ENCODE results near the gene HS3ST3A1. TPM values are rescaled to one million over a fixed set of nuclear protein-coding genes. Genes with fewer than 3 reads are reported as not detected.

HS3ST3A1 gene
- total and polyA plus RNA-seq, 4 donors: 0.40 to 6.5 (median 2.5) TPM

DNA sequence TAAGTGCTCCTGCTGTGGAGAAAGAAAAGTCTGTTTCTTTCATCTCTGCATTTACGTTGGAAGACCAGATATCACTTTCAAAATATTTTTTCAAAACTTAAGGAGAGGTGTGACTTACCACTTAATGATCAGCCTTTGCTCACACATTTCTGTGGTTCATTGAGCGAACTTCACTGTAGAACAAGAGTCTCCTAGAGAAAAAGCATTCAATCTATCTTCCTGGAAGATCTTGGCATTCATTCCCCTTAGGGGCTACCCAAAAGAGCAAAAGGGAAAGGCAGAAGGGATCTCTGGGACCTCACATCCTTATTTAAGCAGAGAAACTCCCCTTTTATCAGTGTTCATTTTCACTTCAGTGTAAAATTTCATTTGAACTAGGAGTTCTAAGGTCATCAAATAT is 61.2 kb downstream of the HS3ST3A1 start:
- Histone ChIP-seq H3K27me3 (ENCODE audit: control insufficient read depth in 4 of 4, insufficient read depth in 4 of 4, low read length in 3 of 4) (no peaks in the 10 kb centered on the region), H3K9ac (ENCODE audit: low read depth in 1 of 2, low read length in 2 of 2) (no peak overlapping the region), H3K4me3 (ENCODE audit: low read depth in 1 of 3, low read length in 3 of 3) (no peak overlapping the region), H3K4me1 (ENCODE audit: control insufficient read depth in 4 of 4, insufficient read depth in 4 of 4, low read length in 3 of 4) (no peaks in the 10 kb centered on the region), H3K27ac (ENCODE audit: low read depth in 1 of 2, low read length in 2 of 2) (no peak overlapping the region), H3K9me3 (ENCODE audit: control insufficient read depth in 4 of 4, low read length in 3 of 4) (peaks cover 0 to 1% (median 0%) of the 10 kb centered on the region in 4 donors), H3K36me3 (ENCODE audit: control insufficient read depth in 4 of 4, insufficient read depth in 3 of 4, low read depth in 1 of 4, low read length in 3 of 4) (no peaks in the 10 kb centered on the region)
- no peak for TF ChIP-seq HNF4A (conservative IDR thresholded peaks at IDR 0.05)
- TF ChIP-seq, protein P1, sequence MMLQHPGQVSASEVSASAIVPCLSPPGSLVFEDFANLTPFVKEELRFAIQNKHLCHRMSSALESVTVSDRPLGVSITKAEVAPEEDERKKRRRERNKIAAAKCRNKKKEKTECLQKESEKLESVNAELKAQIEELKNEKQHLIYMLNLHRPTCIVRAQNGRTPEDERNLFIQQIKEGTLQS (IDR thresholded peaks at IDR 0.05): no peak
- no peak for TF ChIP-seq NR2F2 (IDR thresholded peaks at IDR 0.05)
- no peak for DNase-seq (ENCODE audit: low spot score)
- WGBS: 82% methylated on average over 2 of the region's 2 CpGs

DNA sequence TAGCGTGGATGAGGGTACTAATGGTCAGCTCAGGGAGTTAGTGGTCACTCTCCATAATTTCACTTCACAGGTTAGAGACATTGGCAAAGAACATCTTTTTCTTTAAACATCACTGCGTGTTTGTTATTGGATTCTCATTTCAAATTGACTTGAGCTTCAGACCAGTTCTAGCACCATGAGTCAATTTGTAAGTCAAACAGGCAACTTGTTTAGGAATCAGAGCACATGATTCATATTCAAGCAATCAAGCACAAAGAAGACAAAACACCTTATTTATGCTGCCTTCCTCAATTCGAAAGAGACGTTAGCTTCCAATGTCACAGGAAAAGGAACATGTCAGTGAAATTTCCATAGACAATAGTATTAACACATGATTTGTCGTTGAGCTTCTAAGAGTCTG is 62.3 kb downstream of the HS3ST3A1 start:
- TF ChIP-seq SP1 (IDR thresholded peaks at IDR 0.05): no peak
- no peak for TF ChIP-seq HNF4G (IDR thresholded peaks at IDR 0.05)
- TF ChIP-seq GABPA (IDR thresholded peaks at IDR 0.05 in 1 of 2, conservative IDR thresholded peaks at IDR 0.05 in 1 of 2): no peak
- no peak for TF ChIP-seq RAD21 (IDR thresholded peaks at IDR 0.05)
- TF ChIP-seq, protein P2, sequence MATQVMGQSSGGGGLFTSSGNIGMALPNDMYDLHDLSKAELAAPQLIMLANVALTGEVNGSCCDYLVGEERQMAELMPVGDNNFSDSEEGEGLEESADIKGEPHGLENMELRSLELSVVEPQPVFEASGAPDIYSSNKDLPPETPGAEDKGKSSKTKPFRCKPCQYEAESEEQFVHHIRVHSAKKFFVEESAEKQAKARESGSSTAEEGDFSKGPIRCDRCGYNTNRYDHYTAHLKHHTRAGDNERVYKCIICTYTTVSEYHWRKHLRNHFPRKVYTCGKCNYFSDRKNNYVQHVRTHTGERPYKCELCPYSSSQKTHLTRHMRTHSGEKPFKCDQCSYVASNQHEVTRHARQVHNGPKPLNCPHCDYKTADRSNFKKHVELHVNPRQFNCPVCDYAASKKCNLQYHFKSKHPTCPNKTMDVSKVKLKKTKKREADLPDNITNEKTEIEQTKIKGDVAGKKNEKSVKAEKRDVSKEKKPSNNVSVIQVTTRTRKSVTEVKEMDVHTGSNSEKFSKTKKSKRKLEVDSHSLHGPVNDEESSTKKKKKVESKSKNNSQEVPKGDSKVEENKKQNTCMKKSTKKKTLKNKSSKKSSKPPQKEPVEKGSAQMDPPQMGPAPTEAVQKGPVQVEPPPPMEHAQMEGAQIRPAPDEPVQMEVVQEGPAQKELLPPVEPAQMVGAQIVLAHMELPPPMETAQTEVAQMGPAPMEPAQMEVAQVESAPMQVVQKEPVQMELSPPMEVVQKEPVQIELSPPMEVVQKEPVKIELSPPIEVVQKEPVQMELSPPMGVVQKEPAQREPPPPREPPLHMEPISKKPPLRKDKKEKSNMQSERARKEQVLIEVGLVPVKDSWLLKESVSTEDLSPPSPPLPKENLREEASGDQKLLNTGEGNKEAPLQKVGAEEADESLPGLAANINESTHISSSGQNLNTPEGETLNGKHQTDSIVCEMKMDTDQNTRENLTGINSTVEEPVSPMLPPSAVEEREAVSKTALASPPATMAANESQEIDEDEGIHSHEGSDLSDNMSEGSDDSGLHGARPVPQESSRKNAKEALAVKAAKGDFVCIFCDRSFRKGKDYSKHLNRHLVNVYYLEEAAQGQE (IDR thresholded peaks at IDR 0.05): no peak
- TF ChIP-seq JUND (IDR thresholded peaks at IDR 0.05): no peak
- TF ChIP-seq, protein P3, sequence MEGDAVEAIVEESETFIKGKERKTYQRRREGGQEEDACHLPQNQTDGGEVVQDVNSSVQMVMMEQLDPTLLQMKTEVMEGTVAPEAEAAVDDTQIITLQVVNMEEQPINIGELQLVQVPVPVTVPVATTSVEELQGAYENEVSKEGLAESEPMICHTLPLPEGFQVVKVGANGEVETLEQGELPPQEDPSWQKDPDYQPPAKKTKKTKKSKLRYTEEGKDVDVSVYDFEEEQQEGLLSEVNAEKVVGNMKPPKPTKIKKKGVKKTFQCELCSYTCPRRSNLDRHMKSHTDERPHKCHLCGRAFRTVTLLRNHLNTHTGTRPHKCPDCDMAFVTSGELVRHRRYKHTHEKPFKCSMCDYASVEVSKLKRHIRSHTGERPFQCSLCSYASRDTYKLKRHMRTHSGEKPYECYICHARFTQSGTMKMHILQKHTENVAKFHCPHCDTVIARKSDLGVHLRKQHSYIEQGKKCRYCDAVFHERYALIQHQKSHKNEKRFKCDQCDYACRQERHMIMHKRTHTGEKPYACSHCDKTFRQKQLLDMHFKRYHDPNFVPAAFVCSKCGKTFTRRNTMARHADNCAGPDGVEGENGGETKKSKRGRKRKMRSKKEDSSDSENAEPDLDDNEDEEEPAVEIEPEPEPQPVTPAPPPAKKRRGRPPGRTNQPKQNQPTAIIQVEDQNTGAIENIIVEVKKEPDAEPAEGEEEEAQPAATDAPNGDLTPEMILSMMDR (IDR thresholded peaks at IDR 0.05; ENCODE audit: low read depth, low read length, missing input control): no peak
- TF ChIP-seq FOXA2 (IDR thresholded peaks at IDR 0.05): no peak
- no peak for TF ChIP-seq FOXA1 (IDR thresholded peaks at IDR 0.05)
- TF ChIP-seq, protein P4, sequence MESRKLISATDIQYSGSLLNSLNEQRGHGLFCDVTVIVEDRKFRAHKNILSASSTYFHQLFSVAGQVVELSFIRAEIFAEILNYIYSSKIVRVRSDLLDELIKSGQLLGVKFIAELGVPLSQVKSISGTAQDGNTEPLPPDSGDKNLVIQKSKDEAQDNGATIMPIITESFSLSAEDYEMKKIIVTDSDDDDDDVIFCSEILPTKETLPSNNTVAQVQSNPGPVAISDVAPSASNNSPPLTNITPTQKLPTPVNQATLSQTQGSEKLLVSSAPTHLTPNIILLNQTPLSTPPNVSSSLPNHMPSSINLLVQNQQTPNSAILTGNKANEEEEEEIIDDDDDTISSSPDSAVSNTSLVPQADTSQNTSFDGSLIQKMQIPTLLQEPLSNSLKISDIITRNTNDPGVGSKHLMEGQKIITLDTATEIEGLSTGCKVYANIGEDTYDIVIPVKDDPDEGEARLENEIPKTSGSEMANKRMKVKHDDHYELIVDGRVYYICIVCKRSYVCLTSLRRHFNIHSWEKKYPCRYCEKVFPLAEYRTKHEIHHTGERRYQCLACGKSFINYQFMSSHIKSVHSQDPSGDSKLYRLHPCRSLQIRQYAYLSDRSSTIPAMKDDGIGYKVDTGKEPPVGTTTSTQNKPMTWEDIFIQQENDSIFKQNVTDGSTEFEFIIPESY (IDR thresholded peaks at IDR 0.05): no peak
- TF ChIP-seq HNF4A (conservative IDR thresholded peaks at IDR 0.05): no peak
- TF ChIP-seq TAF1 (conservative IDR thresholded peaks at IDR 0.05): no peak
- TF ChIP-seq YY1 (IDR thresholded peaks at IDR 0.05): no peak
- no peak for TF ChIP-seq NR2F2 (IDR thresholded peaks at IDR 0.05)
- no peak for TF ChIP-seq RXRA (IDR thresholded peaks at IDR 0.05)
- no peak for TF ChIP-seq EGR1 (IDR thresholded peaks at IDR 0.05; ENCODE audit: low read depth in 2 of 2)
- TF ChIP-seq, protein P1 (IDR thresholded peaks at IDR 0.05): no peak
- TF ChIP-seq, protein P5, sequence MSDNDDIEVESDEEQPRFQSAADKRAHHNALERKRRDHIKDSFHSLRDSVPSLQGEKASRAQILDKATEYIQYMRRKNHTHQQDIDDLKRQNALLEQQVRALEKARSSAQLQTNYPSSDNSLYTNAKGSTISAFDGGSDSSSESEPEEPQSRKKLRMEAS (IDR thresholded peaks at IDR 0.05): no peak
- DNase-seq (ENCODE audit: low spot score): no peak
- Histone ChIP-seq H3K9ac (ENCODE audit: low read depth in 1 of 2, low read length in 2 of 2) (no peak overlapping the region), H3K27ac (ENCODE audit: low read depth in 1 of 2, low read length in 2 of 2) (no peak overlapping the region), H3K4me1 (ENCODE audit: control insufficient read depth in 4 of 4, insufficient read depth in 4 of 4, low read length in 3 of 4) (no peaks in the 10 kb centered on the region), H3K36me3 (ENCODE audit: control insufficient read depth in 4 of 4, insufficient read depth in 3 of 4, low read depth in 1 of 4, low read length in 3 of 4) (no peaks in the 10 kb centered on the region), H3K4me3 (ENCODE audit: low read depth in 1 of 3, low read length in 3 of 3) (no peak overlapping the region), H3K9me3 (ENCODE audit: control insufficient read depth in 4 of 4, low read length in 3 of 4) (peaks cover 0 to 1% (median 0%) of the 10 kb centered on the region in 4 donors), H3K27me3 (ENCODE audit: control insufficient read depth in 4 of 4, insufficient read depth in 4 of 4, low read length in 3 of 4) (no peaks in the 10 kb centered on the region)
- 91% methylated on average over 5 of the region's 5 CpGs for WGBS
